ENCODE results near the gene ITPR2.

GRCh38 chr12:26727482-26728204 lies 105.4 kb downstream of the ITPR2 start:
- TF ChIP-seq, protein P1, sequence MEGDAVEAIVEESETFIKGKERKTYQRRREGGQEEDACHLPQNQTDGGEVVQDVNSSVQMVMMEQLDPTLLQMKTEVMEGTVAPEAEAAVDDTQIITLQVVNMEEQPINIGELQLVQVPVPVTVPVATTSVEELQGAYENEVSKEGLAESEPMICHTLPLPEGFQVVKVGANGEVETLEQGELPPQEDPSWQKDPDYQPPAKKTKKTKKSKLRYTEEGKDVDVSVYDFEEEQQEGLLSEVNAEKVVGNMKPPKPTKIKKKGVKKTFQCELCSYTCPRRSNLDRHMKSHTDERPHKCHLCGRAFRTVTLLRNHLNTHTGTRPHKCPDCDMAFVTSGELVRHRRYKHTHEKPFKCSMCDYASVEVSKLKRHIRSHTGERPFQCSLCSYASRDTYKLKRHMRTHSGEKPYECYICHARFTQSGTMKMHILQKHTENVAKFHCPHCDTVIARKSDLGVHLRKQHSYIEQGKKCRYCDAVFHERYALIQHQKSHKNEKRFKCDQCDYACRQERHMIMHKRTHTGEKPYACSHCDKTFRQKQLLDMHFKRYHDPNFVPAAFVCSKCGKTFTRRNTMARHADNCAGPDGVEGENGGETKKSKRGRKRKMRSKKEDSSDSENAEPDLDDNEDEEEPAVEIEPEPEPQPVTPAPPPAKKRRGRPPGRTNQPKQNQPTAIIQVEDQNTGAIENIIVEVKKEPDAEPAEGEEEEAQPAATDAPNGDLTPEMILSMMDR (IDR thresholded peaks at IDR 0.05), result no peak
- TF ChIP-seq EZH2phosphoT487 (IDR thresholded peaks at IDR 0.05; ENCODE audit: borderline replicate concordance, low read depth) (no peak), RAD21 (IDR thresholded peaks at IDR 0.05; ENCODE audit: low read length) (no peak), EP300 (IDR thresholded peaks at IDR 0.05; ENCODE audit: borderline replicate concordance in 1 of 2, low read depth in 1 of 2, low read length in 1 of 2) (no peak), TAF1 (IDR thresholded peaks at IDR 0.05; ENCODE audit: borderline replicate concordance, low read depth, low read length) (no peak), POLR2AphosphoS5 (IDR thresholded peaks at IDR 0.05; ENCODE audit: low read depth, low read length) (no peak), NRF1 (IDR thresholded peaks at IDR 0.05; ENCODE audit: low read depth, low read length) (no peak), GABPA (IDR thresholded peaks at IDR 0.05; ENCODE audit: low read depth) (no peak), JUND (IDR thresholded peaks at IDR 0.05) (no peak), RFX5 (IDR thresholded peaks at IDR 0.05; ENCODE audit: low read length) (no peak)
- TF ChIP-seq, protein P2, sequence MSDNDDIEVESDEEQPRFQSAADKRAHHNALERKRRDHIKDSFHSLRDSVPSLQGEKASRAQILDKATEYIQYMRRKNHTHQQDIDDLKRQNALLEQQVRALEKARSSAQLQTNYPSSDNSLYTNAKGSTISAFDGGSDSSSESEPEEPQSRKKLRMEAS (IDR thresholded peaks at IDR 0.05; ENCODE audit: low read depth), result no peak
